B cell (primary cell): ENCODE data around the gene MAJIN. TPM values are rescaled to one million over a fixed set of nuclear protein-coding genes. Genes with fewer than 3 reads are reported as not detected.

Experiments
- ATAC-seq: fragments of 200-7000 bp; cut with Tn5 transposase; one replicate; pipeline ENCODE4 v1.10.0; 2021; ENCODE audit warnings: low read depth, mild to moderate bottlenecking, moderate number of reproducible peaks, moderate library complexity
- CTCF ChIA-PET: fragments of 350-600 bp; sonication (Branson Sonifier 250); formaldehyde crosslinking; loops from one replicate; lab custom pipeline; 2021; ENCODE audit warnings: antibody characterized with exemption, inconsistent platforms; lab: Charles Lee
- POLR2A ChIA-PET: fragments of 350-600 bp; sonication (Branson Sonifier 250); formaldehyde crosslinking; loops from one replicate; lab custom pipeline; 2021; ENCODE audit warnings: antibody characterized with exemption; lab: Charles Lee
- DNase-seq: peaks from one replicate; pipeline ENCODE4 v3.0.0; 2013
- H2AFZ ChIP-seq: 2 replicates; pipeline ENCODE4 v1.6.1; 2012; ENCODE audit warnings: mild to moderate bottlenecking, low read depth, low read length; ENCODE audit not compliant: insufficient read depth, poor library complexity, severe bottlenecking
- H3K27ac ChIP-seq, 2 donors: 1 replicate in 1 of 2; 2 replicates in 1 of 2; pipeline ENCODE4 v1.5.1; 2012 to 2013; ENCODE audit warnings: low read length in 2 of 2, mild to moderate bottlenecking in 2 of 2, moderate library complexity in 1 of 2
- H3K27me3 ChIP-seq, 4 experiments: fragments of 200-600 bp in 1 of 4; sonication (generic) in 1 of 4; replicated peaks in 1 of 4; 1 replicate in 2 of 4; 2 replicates in 2 of 4; pipeline versions ENCODE4 v1.6.1 to v1.7.0; 2013 to 2016; ENCODE audit warnings: low read length in 3 of 4, mild to moderate bottlenecking in 2 of 4, mixed read lengths in 1 of 4, moderate library complexity in 1 of 4; ENCODE audit not compliant: insufficient read depth in 4 of 4, control insufficient read depth in 3 of 4; ENCODE audit errors: control extremely low read depth in 1 of 4
- H3K36me3 ChIP-seq, 2 experiments: replicated peaks in 1 of 2; 1 replicate in 1 of 2; 2 replicates in 1 of 2; pipeline versions ENCODE4 v1.6.1 to v1.7.1; 2013; ENCODE audit warnings: low read length in 1 of 2; ENCODE audit not compliant: insufficient read depth in 2 of 2, control insufficient read depth in 1 of 2; ENCODE audit errors: control extremely low read depth in 1 of 2, extremely low read depth in 1 of 2
- H3K4me1 ChIP-seq, 2 donors: fragments of 200-600 bp in 1 of 2; sonication (generic) in 1 of 2; 1 replicate in 1 of 2; 2 replicates in 1 of 2; pipeline versions ENCODE4 v1.5.1 to v1.6.1; 2013 to 2017; ENCODE audit warnings: low read length in 2 of 2; ENCODE audit not compliant: control insufficient read depth in 2 of 2, insufficient read depth in 2 of 2
- H3K4me2 ChIP-seq: replicated peaks from 2 replicates; pipeline ENCODE3; 2012; ENCODE audit warnings: mild to moderate bottlenecking, low read depth, low read length; ENCODE audit not compliant: poor library complexity, severe bottlenecking
- H3K4me3 ChIP-seq, 5 experiments: fragments of 200-600 bp in 1 of 5; sonication (generic) in 1 of 5; 1 replicate in 3 of 5; 2 replicates in 2 of 5; pipeline versions ENCODE4 v1.5.1 to v1.7.0; 2011 to 2016; ENCODE audit warnings: low read length in 4 of 5, mild to moderate bottlenecking in 4 of 5, low read depth in 2 of 5, control low read depth in 1 of 5, moderate library complexity in 1 of 5; ENCODE audit not compliant: insufficient read depth in 1 of 5; ENCODE audit errors: control extremely low read depth in 1 of 5, extremely low read depth in 1 of 5
- H3K79me2 ChIP-seq: fragments of 200-600 bp; sonication (generic); one replicate; pipeline ENCODE4 v1.6.0; 2016; ENCODE audit warnings: low read length; ENCODE audit not compliant: control insufficient read depth, insufficient read depth
- H3K9ac ChIP-seq: fragments of 200-600 bp; sonication (generic); 2 replicates; pipeline ENCODE4 v1.6.1; 2017; ENCODE audit warnings: mild to moderate bottlenecking, low read length, moderate library complexity
- H3K9me3 ChIP-seq, 3 donors: one replicate each; pipeline versions ENCODE4 v1.6.1 to v1.7.1; 2013; ENCODE audit warnings: low read length in 2 of 3; ENCODE audit not compliant: control insufficient read depth in 2 of 3, insufficient read depth in 1 of 3; ENCODE audit errors: control extremely low read depth in 1 of 3
- H4K20me1 ChIP-seq: 2 replicates; pipeline ENCODE4 v1.6.0; 2012; ENCODE audit warnings: mild to moderate bottlenecking, low read length; ENCODE audit not compliant: insufficient read depth, control insufficient read depth, poor library complexity, severe bottlenecking
- H3K27ac Mint-ChIP-seq: one replicate; pipeline ENCODE4 v1.8.0; 2021; ENCODE audit warnings: mixed read lengths
- H3K27me3 Mint-ChIP-seq: one replicate; pipeline ENCODE4 v1.8.0; 2021; ENCODE audit warnings: mixed read lengths
- H3K4me1 Mint-ChIP-seq: one replicate; pipeline ENCODE4 v1.8.0; 2021; ENCODE audit warnings: mixed read lengths
- H3K4me3 Mint-ChIP-seq: one replicate; pipeline ENCODE4 v1.8.0; 2021; ENCODE audit warnings: mixed read lengths
- H3K9me3 Mint-ChIP-seq: one replicate; pipeline ENCODE4 v1.8.0; 2022; ENCODE audit warnings: mixed read lengths; ENCODE audit not compliant: insufficient read depth
- EZH2 ChIP-seq: IDR thresholded peaks from 2 replicates; pipeline ENCODE4 v1.6.1; 2012; ENCODE audit warnings: borderline replicate concordance, low read depth, mild to moderate bottlenecking, moderate library complexity, low read length; ENCODE audit not compliant: insufficient read depth, poor library complexity, severe bottlenecking
- WGBS: methylation state at CpG from one replicate; pipeline ENCODE4 v1.1.5; 2013; ENCODE audit warnings: missing lambda C conversion rate; ENCODE audit not compliant: insufficient coverage; 5-methylcytosine and 5-hydroxymethylcytosine counted together
- intact Hi-C: fragments of 100-400 bp; cut with micrococcal nuclease; formaldehyde crosslinking; loops from one replicate; pipeline ENCODE4 v1.10.0; 2022
- polyA plus RNA-seq: library from polyadenylated mRNA; depleted of rRNA; stranded (reverse); fragments of >200 nt; gene quantifications from 2 replicates; pipeline ENCODE4 v1.2.3, GENCODE V29; 2012
- total RNA-seq, 2 donors: library from RNA; stranded (reverse); fragments of 120-200 nt in 1 of 2; gene quantifications; 1 replicate in 1 of 2; 2 replicates in 1 of 2; pipeline versions ENCODE4 v1.2.3 to v1.2.4, GENCODE V29; 2013 to 2022
- TF ChIP-seq, protein P1 (sequence below): fragments of 200-600 bp; IDR thresholded peaks from one replicate; pipeline ENCODE4 v1.8.0; 2022; ENCODE audit warnings: antibody characterized with exemption, mild to moderate bottlenecking

The MAJIN gene
- total and polyA plus RNA-seq, 2 donors (not counting 1 experiment from before 2014, with no cell fraction given): 0.71 to 2.4 TPM

DNA sequence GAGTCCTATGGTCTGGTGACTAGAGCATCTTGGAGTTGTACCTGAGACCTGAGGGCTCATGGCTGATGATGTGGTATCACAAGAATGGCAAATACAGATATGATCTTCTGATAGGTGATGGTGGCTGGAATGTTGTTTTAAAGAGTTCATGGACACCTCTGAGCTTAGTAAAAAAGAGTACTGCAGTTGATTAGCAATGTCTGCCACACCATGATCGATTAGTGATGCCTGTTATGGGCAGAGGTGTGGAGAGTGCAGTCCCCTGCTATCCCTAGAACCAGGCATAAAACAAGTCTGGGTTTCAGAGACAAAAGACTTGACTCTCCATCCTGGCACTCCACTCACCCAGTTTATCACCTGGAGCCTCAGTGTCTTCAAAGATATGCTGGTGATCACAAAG lies 26.2 kb upstream of the MAJIN start:
- Mint-ChIP-seq H3K4me1 (peaks cover 23% of the 10 kb centered on the region), H3K9me3 (no peaks in the 10 kb centered on the region), H3K4me3 (no peak overlapping the region), H3K27me3 (no peaks in the 10 kb centered on the region), H3K27ac (no peak overlapping the region)
- Histone ChIP-seq H3K36me3 (no peaks in the 10 kb centered on the region), H3K9me3 (no peaks in the 10 kb centered on the region), H3K27ac (no peak overlapping the region), H3K4me3 (no peak overlapping the region), H3K4me1 (peaks cover 13 to 15% of the 10 kb centered on the region in 2 donors), H2AFZ (peak overlapping the region; percentile 16), H3K9ac (no peak overlapping the region), H3K27me3 (peaks cover 0 to 3% (median 0%) of the 10 kb centered on the region in 4 experiments), H3K4me2 (no peak overlapping the region), H4K20me1 (no peaks in the 10 kb centered on the region), H3K79me2 (no peaks in the 10 kb centered on the region)
- intact Hi-C loops: no loop called here
- no peak for ATAC-seq
- CTCF ChIA-PET: interaction anchor here (0.6 to 4.0 kb wide), 5 partner anchors 10 to 104 kb away, joined by 3 to 24 read pairs (median 4); partner anchors contain the start of genes ARL2 and PPP2R5B
- POLR2A ChIA-PET: interaction anchor here (0.6 kb wide), 2 partner anchors 11 to 92 kb away, joined by 5 to 6 read pairs; no protein-coding TSS in a partner anchor
- 100% methylated on average over 1 of the region's 1 CpG for WGBS
- no peak for TF ChIP-seq EZH2
- TF ChIP-seq, protein P1, sequence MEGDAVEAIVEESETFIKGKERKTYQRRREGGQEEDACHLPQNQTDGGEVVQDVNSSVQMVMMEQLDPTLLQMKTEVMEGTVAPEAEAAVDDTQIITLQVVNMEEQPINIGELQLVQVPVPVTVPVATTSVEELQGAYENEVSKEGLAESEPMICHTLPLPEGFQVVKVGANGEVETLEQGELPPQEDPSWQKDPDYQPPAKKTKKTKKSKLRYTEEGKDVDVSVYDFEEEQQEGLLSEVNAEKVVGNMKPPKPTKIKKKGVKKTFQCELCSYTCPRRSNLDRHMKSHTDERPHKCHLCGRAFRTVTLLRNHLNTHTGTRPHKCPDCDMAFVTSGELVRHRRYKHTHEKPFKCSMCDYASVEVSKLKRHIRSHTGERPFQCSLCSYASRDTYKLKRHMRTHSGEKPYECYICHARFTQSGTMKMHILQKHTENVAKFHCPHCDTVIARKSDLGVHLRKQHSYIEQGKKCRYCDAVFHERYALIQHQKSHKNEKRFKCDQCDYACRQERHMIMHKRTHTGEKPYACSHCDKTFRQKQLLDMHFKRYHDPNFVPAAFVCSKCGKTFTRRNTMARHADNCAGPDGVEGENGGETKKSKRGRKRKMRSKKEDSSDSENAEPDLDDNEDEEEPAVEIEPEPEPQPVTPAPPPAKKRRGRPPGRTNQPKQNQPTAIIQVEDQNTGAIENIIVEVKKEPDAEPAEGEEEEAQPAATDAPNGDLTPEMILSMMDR: no peak
- no peak for DNase-seq

DNA sequence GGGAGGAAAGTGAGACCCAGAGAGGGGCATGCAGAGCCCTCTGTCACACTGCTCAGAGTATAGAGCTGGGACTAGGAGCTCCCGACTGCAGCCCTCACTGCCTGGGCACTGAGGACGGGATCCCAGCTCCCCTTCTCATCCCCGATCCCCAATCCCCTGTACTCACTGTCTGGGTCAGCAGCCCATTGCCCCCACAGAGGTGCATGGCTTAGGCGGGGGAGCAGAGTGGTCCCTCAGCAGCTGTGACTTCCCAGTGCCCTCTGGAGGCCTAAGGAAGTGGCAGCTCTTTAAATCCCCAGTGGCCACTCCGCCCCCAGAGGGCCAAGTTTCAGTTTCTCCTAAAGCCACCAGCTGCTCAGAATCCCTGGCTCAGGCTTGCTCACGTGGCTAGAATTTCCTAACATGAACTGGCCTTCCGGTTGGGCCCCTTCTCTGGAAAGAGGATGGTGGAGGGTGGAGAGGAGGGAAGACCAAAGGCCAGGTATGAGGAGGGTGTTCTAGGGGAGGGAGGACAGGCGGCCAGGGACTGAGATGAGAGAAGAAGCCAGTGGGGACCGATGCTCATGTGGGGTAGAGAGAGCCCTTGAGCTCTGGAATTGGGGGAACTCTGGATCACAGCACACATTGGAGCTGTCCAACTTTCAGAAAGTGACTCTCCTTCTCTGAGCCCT lies 24.9 kb upstream of the MAJIN start, which contains the start of gene BATF2:
BATF2 (minus strand) TSS at position 262 of the 671 bp plus-strand sequence; CDS start at position 205, 57 bp downstream.
- CTCF ChIA-PET: interaction anchor here (0.6 to 4.0 kb wide), 13 partner anchors 9 to 479 kb away, joined by 3 to 24 read pairs (median 4); partner anchors contain the start of genes ARL2, CDC42BPG and PPP2R5B
- Histone ChIP-seq H3K36me3 (no peaks in the 10 kb centered on the region), H3K27ac (peak within 1 kb of the TSS in 1 of 2 donors; percentile 60), H3K4me1 (peaks cover 15 to 17% of the 10 kb centered on the region in 2 donors), H3K27me3 (no peaks in the 10 kb centered on the region), H2AFZ (peak within 1 kb of the TSS; percentile 86), H3K79me2 (no peaks in the 10 kb centered on the region), H3K9me3 (no peaks in the 10 kb centered on the region), H4K20me1 (no peaks in the 10 kb centered on the region), H3K9ac (peak within 1 kb of the TSS; percentile 70), H3K4me2 (peak within 1 kb of the TSS; percentile 84), H3K4me3 (peak within 1 kb of the TSS in 4 of 5 experiments; percentile 42 to 67 (median 53))
- H3K4me1 Mint-ChIP-seq: peaks cover 26% of the 10 kb centered on the region
- intact Hi-C loops: no loop called here
- TF ChIP-seq EZH2: no peak
- TF ChIP-seq, protein P1: peak; percentile 25
- 17% methylated on average over 9 of the region's 9 CpGs for WGBS
- peak within 1 kb of the TSS; percentile 77 for H3K4me3 Mint-ChIP-seq
- DNase-seq (peak; percentile 73), ATAC-seq (peak; percentile 90)
- POLR2A ChIA-PET: interaction anchor here (1.1 to 1.5 kb wide), 2 partner anchors 12 to 138 kb away, joined by 3 to 5 read pairs; no protein-coding TSS in a partner anchor
- peak within 1 kb of the TSS; percentile 74 for H3K27ac Mint-ChIP-seq
- H3K27me3 Mint-ChIP-seq: no peaks in the 10 kb centered on the region
- H3K9me3 Mint-ChIP-seq: no peaks in the 10 kb centered on the region
